Stimulated activated CD4-positive, alpha-beta T cell treated with anti-CD3 and anti-CD28 coated beads, Interleukin-12 subunit alpha, Interleukin-12 subunit beta, amount 100 ng/mL, for 4 hours (primary cell): Measurements from ENCODE around the gene SART1.
"Not testable (repeated sequence)": the region's sequence is repeated elsewhere in the genome, so short reads cannot be mapped to it uniquely, and the experiment has no call there.

ENCODE experiments used
- DNase-seq: peaks from one replicate; pipeline ENCODE4 v3.0.0-alpha.2; 2020

The SART1 gene

GRCh38 chr11:66022401-66023185 lies 61.1 kb downstream of the SART1 start:
- DNase-seq: peak; percentile 82

GRCh38 chr11:66023186-66023440 lies 61.6 kb downstream of the SART1 start:
- not testable (repeated sequence) for DNase-seq

GRCh38 chr11:66026017-66026529 lies 64.5 kb downstream of the SART1 start, which contains the start of gene CATSPER1:
Gene CATSPER1, minus strand, starts transcription at chr11:66026479. Its CDS starts 100 bp downstream, at chr11:66026379.
- no peak for DNase-seq
